GM19328 (cell line): ENCODE results near the gene IRF2BP1.

Experiments
- ATAC-seq: cut with Tn5 transposase; IDR thresholded peaks from one replicate; pipeline ENCODE4 v1.9.1; 2021; ENCODE audit warnings: mild to moderate bottlenecking, moderate library complexity; ENCODE audit not compliant: unreplicated experiment

IRF2BP1 gene, protein sequence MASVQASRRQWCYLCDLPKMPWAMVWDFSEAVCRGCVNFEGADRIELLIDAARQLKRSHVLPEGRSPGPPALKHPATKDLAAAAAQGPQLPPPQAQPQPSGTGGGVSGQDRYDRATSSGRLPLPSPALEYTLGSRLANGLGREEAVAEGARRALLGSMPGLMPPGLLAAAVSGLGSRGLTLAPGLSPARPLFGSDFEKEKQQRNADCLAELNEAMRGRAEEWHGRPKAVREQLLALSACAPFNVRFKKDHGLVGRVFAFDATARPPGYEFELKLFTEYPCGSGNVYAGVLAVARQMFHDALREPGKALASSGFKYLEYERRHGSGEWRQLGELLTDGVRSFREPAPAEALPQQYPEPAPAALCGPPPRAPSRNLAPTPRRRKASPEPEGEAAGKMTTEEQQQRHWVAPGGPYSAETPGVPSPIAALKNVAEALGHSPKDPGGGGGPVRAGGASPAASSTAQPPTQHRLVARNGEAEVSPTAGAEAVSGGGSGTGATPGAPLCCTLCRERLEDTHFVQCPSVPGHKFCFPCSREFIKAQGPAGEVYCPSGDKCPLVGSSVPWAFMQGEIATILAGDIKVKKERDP

DNA sequence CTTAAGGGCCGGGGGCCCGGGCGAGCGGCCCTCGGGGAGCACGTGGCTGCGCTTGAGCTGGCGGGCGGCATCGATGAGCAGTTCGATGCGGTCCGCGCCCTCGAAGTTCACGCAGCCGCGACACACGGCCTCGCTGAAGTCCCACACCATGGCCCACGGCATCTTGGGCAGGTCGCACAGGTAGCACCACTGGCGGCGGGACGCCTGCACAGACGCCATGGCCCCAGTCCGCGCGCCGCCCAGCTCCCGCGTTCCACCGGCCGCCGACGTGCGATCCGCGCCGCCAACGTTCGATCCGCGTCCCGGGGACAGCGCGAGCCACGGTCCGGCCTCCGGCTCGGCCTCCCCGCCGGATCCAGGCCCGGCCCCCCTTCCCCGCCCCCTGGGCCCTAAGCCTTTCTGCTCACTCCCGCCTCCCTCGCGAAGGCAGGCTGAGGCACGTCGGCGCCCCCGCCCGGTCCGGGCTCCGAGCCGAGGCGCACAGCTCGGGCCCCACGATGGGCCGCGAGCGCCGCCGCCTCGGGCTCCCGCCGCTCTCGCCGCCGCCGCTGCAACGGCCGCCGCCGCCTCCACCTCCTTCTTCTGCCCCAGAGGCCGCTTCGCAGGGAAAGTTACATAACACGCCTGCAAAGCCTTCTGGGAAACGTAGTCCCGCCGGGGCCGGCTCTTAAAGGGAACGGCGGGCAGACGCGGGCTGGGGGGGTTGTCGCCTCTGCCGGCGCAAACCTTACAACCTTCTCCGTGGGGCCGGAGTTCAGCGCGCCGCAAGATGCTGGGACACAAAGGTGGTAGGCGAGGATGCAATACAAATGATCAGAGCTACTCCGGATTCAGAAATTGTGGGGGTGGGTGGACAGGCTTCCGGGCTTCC, at the start of gene IRF2BP1:
Gene IRF2BP1 (minus strand): TSS at position 586 of the 871 bp plus-strand sequence. CDS start 367 bp downstream, at position 219.
- peak; percentile 43 for ATAC-seq

DNA sequence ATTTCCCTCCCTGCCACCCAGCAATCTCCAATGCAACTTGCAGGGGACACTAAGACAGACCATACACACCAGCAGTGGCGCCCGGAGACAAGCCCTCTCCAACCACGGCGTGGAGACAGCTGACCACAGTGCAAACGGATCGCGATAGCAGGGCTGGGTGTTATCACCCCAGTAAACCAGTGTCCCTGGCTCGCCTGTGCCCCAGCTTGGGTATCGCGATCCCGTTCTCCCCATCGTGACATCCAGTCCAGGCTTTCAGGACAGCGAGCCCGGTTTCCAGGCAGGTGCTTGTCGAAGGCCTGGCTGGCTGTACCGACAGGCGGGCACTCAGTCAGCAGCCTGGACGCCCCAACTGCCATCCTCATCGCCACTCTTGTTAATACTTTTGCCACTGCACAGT, 49.3 kb upstream of the IRF2BP1 start:
- ATAC-seq: no peak

DNA sequence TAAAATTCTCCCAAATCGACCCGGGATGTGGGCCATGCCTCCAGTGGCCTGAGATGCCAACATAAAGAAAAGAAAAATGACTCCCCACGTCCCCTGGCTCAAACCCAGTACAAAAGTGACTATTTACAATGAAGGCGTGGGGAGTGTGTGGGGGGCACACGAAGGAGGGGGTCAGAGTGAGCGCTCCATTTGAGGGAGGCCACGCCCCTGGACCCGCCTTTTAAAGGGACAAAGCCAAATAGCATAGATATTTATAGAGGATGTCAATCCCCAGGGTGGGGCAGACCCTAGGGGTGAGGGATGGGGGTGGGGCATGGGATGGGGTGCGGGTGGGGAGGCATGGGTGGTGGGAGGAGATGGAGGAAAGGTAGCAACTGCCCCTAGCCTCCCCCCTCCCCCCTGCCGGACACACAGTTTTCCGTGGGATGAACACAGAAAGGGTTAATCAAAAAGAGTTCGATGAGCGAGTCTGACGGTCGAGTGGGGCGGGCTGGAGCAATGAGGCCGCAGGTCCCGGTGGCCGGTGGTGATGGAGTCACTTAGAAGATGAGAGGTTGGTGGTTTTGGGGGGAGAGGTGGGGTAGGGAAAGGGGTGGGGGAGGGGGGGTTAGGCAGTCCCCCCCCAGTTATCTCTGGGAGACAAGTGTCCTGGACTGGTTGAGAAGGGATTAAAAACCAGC, 48.8 kb upstream of the IRF2BP1 start:
- no peak for ATAC-seq

DNA sequence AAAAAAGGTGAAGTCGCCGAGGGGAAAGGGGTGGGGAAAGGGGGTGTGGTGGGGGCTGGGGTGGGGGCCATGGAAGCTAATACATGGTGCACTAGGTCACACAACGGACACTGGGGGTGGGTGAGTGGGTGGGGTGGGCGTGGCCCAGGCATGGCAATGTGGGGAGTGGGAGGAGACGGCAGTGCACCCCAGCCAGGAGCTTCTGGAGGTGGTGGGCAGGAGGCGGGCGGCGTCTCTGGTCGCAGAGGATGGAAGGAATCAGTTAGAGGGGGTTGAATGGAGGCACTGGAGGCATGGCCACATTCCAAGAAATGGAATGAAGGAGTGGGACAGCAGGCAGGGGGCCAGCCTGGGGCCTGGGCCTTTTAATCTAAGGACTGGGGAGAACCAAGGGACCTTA, 47.8 kb upstream of the IRF2BP1 start:
- ATAC-seq: no peak

DNA sequence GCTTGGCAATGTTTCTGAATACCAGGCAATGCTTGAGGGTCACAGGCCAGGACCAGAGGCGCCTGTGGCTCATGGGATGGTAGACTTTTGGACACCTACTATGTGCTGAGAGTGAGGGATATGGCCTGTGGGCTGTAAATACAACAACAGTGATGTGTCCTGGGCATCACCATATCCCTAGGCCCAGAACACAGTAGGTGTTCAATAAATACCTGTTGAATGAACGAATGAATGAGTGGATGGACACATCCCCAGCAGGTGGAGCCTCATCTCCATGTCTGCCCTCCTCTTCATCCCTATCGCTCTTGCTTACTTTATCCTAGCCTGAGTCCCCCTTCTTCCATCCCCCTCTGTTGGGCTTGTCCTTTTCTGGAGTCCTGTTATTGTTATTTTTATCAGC, 45.1 kb upstream of the IRF2BP1 start:
- ATAC-seq: no peak

DNA sequence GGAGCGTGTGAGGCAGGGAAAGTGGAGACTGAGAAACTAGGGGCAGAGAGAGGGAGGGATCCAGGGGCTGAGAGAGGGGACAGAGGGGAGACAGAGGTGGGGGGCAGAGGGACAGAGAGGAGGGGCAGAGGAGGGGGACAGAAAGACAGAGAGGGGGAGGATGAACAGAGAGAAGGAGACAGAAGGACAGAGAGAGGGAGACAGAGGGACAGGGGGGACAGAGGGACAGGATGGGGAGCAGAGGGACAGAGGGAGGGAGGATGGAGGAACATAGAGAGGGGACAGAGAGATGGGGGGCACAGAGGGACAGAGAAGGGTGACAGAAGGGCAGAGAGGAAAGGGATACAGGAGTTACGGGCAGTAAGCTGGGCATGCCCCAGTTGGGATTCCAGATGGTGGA, 43.3 kb upstream of the IRF2BP1 start:
- ATAC-seq: no peak

DNA sequence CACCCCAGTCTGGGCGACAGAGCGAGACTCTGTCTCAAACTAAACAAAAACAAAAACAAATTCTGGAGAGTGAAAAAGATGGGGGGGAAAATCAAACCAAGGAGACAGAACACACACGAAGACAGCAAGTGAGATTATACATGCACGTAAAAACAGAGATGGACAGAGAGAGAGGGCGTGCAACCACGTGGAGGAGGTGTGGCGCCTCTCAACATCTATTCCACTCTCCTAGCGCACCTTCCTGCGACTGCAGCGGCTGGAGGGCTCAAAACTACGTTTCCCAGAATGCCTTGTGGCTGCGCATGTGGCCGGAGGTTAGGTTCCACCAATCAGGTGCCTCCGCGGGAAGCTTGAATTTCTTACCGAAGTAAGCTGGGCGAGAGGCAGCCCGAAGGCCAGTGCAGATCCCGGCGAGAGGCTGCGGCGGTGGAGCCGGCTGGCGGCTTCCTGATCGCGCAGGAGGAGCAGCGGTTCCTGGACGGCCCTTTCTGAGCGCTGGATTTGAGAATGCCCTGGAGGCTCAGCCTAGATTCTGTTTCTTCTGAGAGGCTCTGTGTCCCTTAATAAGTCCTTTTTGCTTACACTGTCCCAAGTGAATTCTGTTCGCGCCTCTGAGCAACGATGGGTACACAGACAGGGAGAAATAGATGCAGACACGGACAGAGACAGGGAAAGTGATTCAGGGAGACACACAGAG, 41.8 kb upstream of the IRF2BP1 start:
- ATAC-seq: no peak

DNA sequence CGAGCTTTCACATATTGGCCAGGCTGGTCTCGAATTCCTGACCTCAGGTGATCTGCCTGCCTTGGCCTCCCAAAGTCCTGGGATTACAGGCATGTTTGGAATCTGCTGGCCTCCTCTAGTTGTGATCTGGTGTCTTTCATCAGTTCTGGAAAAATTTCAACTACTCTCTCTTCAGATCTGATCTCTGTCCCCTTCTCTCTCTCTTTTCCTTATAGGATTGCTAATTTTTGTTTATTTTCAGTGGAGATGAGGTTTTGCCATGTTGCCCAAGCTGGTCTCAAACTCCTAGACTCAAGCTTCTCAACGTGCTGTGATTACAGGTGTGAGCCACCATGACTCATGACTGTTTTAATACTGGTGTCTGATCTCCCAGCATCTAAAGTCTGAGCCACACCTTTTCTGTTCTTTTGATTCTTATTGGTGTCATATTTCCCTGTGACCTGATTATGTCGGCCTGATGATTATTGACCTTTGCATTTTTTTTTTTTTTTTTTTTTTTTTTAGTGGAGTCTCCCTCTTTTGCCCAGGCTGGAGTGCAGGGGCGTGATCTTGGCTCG, 39.0 kb upstream of the IRF2BP1 start:
- no peak for ATAC-seq

DNA sequence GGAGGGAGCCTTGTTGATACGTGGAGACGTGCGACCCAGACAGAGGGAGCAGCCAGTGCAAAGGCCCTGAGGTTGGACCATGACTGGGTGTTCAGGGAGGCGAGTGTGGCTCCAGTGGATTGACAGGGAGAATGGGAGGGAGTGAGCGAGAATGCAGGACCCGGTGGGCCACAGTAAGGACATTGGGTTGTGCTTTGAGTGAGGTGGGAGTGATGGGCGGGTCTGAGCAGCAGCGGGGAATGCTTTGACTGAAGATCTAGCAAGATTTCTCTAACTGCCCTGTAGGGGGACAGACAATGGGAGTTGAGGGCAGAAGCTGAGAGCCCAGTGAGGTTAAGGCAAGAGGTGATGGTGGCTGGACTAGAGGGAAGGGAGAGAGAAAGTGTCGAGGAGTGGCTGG, 36.3 kb upstream of the IRF2BP1 start:
- no peak for ATAC-seq

DNA sequence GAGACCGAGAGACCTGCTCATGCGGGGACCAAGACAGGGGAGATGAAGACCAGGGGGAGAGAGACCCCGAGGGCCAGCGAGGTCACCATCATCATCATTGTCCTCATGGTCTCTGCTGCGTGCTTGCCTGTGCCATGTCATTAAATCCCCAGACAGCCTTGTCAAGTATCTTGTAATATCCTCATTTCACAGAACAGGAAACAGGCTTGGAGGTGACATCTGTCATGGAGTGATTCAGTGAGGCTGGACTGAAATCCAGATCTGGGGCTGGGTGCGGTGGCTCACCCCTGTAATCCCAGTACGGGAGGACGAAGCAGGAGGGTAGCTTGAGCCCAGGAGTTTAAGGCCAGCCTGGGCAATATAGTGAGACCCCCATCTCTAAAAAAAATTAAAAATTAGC, 34.5 kb upstream of the IRF2BP1 start:
- ATAC-seq: no peak

DNA sequence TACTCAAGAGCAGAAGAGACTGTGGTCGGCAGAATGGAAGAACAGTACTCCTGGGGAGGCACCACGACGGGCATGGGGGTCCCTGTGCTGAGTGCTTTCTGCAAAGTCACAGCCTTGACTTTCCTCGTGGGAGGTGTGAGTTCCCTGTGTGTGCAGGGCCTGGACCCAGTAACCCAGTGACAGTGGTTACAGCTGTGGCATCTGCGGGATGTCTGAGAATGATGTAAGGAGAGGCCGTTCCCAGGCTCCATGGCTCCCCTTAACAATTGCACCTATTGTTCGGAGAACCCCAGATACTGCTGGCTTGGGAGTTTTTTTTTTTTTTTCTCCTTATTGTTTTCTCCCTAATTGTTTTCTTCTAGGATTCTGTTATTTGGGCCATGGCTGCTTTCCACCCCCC, 33.7 kb upstream of the IRF2BP1 start:
- no peak for ATAC-seq

DNA sequence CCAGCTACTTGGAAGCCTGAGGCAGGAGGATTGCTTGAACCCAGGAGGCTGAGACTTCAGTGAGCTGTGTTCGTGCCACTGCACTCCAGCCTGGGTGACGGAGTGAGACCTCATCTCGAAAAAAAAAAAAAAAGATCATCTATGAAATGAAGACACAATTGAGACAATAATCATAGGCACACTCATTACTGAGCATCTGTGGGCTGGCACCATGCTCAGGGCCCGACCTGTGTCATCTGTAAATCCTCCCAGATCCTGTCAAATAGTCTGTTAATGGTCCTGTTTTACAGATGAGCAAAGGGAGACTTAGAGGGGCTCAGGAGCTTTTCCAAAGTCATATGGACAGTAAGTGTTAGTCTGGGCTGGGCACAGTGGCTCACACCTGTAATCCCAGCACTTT, 32.8 kb upstream of the IRF2BP1 start:
- no peak for ATAC-seq

DNA sequence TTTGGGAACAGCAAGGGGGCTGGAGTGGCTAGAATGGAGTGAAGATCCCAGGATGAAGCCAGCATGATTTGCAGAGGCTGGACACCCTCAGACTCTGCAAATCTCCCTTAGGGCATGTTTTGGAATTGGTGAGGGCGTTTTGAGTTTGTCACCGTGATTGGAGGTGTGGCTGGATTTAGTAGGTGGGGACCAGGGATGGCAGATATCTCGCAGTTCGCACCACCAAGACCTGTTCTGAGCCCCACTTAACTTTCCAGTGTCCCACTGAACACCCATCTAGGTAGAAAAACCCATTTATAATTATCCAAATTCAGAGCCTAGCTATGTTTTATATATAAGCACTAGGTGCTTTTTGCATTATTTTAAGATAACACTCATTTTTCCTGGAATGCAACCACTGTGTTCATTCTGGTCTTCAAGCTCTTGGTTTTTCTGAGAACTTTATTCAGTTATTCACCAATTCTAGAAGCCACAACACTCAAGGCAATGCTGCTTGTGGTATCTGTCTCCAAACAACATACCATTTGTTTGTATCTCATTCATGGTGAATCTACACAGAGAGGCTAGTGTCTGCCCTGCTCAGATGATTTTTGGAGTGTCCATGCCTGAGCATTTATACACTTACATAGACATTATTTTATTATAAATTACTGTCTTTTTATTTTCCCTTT, 31.6 kb upstream of the IRF2BP1 start:
- ATAC-seq: no peak

DNA sequence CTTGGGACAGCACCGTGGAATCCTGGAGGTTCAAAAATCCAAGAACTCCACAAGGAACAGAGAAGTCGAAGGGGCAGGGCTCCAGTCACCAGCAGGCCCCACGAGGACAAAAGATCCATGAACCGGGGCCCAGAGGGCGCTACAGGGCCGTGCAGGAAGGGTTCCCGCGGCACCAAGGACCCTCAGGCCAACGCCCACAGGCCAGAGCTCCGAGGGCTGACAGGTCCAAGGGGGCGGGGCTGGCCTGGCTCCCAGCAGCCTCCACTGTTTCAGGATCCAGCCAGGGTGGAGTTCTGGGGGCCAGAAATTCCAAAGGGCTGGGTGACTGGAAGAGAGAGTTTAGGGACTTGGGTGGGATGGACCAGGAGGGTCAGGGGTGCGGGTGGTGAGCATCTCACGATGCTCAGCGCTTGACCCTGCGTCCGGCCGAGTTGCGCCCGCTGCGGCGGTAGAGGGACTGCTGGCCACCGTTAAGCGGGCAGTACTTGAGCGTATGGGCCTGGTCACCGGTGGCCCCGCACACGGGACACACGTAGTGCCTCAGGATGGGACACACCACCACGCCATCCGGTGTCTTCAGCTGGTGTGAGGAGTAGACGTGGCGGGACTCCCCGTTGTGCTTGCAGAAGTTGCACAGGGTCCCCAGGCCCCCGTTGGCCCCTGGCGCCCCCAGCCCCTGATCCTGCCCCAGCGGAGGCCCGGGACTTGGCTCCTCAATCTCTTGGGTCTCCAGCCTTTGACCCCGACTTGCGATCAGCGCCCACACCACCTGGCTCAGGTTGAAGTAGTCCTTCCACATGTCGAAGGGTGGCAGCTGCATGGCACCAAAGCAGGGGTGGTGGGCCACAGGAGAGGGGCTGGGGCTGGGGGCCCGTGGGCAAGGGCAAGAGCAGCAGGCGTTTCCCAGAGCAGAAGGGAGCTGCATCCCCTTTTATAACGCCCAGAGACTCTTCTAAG, 28.2 kb upstream of the IRF2BP1 start, which contains the start of gene NANOS2:
Gene NANOS2 (minus strand): TSS at position 905 of the 957 bp plus-strand sequence. CDS start 85 bp downstream, at position 820.
- ATAC-seq: no peak

DNA sequence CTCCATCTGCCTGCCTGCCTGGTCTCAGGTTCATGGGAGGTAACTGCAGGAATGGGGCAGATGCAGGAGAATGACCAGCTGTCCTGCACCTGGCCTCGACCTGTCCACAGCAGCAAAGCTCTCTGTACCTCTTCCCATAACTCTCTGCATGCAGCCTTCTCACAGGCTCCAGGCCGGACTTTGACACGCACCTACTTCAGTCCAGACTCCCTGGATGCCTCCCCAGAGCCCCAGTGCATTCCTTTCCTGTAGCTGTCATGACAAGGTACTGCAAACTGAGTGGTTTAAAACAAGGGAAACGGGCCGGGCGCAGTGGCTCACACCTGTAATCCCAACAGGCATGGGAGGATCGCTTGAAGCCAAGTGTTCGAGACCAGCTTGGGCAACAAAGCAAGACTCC, 25.4 kb upstream of the IRF2BP1 start:
- no peak for ATAC-seq

DNA sequence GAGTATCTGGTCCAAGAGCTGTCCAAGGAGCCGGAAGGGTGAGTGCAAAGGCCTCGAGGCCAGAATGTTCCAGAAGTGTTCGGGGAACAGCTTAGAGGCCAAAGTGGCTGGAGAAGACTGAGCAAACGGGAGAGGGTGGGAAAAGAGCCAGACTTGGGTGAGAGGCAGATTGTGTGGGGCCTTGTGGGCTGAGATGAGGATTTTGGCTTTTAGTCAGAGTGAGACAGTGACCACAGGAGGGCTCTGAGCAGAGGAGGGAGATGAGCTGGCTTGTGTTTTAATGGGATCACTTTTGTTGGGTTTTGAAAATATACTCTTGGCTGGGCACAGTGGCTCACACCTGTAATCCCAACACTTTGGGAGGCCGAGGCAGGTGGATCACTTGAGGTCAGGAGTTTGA, 23.0 kb upstream of the IRF2BP1 start:
- no peak for ATAC-seq

DNA sequence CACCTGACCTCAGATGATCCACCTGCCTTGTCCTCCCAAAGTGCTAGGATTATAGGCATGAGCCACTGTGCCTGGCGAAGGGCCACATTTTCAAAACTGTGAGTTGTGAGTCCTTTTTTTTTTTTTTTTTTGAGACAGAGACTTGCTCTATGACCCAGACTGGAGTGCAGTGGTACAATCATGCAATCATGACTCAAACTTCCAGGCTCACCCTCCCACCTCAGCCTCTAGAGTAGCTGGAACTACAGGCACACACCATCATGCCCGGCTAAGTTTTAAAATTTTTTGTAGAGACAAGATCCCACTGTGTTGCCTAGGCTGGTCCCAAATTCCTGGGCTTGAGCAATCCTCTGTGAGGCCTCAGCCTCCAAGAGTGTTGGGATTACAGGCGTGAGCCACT, 20.3 kb upstream of the IRF2BP1 start:
- no peak for ATAC-seq

DNA sequence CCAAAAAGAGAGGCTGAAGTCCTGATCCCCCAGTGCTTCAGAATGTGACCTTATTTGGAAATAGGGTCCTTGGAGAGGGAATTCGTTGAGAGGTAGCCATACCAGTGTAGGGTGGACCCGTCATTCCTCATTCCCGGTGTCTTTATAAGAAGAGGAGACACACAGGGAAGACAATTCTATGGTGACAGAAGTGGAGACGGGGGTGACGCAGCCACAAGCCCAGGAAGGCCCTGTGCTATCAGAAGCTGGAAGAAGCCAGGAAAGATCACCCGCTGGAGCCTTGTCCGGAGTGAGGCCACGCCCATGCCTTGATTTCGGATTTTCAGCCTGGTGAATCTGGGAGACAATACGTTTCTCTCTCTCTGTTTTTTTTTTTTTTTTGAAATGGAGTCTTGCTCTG, 19.1 kb upstream of the IRF2BP1 start:
- no peak for ATAC-seq
